ENCODE measurements around the gene EYA2. TPM values are rescaled to one million over a fixed set of nuclear protein-coding genes. Genes with fewer than 3 reads are reported as not detected.
"Not testable (repeated sequence)": the region's sequence is repeated elsewhere in the genome, so short reads cannot be mapped to it uniquely, and the experiment has no call there.

The EYA2 gene
- total RNA-seq, 2 experiments from 2014 or later = not detected

DNA sequence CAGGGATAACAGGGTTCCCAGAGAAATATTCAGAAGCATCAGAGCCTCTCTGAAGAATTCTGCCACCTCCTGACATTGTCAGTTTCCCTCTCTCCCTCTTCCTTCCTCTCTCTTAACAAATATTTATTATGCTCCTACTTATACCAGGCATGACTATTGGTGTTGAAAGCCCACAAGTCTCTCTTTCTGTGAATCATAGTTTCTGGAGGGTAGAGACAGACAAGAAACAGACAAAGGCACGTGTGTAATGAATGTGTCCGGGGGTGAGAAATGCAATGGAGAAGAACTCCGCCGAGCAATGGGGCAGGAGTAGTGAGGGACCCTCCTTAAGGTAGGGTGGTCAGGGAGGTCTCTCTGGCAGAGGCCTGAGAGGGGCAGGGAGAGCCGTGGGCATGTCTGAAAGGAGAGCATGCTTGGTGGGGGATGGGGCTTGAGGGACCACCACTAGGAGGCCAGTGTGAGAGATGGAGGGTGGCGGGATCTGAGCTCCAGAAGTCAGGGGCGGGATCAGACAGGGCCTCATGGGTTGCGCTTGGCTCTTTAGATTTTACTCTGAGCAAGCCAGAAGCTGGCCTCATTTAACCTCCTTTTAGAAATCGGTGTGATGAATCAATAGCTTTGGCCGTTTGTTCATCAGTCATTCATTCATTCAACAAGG, 57.3 kb downstream of the EYA2 start:
- Mint-ChIP-seq H3K27ac (no peak overlapping the region), H3K4me1 (ENCODE audit: low read depth) (peaks cover 8% of the 10 kb centered on the region), H3K27me3 (peaks cover 13% of the 10 kb centered on the region), H3K36me3 (peaks cover 1% of the 10 kb centered on the region), H3K4me3 (no peak overlapping the region), H3K9me3 (peaks cover 6% of the 10 kb centered on the region)
- no peak for DNase-seq
- ChIA-PET CTCF (no interaction called here), POLR2A (no interaction called here)
- intact Hi-C loops (cut with micrococcal nuclease) = no loop called here

DNA sequence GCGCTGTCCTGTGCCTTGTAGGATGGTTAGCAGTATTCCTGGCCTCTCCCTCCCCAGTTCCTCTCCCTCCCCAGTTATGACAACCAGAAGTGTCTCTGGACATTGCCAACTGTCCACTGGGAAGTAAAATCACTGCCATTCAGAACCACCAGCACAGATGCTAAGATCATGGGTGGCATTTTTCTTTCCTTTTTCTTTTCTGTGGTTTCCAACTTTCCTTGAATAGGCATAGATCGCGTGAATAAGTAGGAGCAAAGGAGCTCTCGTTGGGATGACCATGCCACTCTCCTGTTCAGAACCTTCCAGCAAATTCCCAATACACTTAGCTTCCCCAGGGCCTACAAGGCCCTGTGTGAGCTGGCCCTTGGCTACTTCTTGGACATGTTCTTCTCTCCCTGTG, 59.0 kb downstream of the EYA2 start:
- peaks cover 8% of the 10 kb centered on the region for H3K27me3 Mint-ChIP-seq
- ChIA-PET CTCF (no interaction called here), POLR2A (no interaction called here)
- no peak overlapping the region for H3K27ac Mint-ChIP-seq
- H3K4me3 Mint-ChIP-seq = no peak overlapping the region
- peaks cover 9% of the 10 kb centered on the region for H3K9me3 Mint-ChIP-seq
- peaks cover 8% of the 10 kb centered on the region for H3K4me1 Mint-ChIP-seq (ENCODE audit: low read depth)
- H3K36me3 Mint-ChIP-seq = peaks cover 1% of the 10 kb centered on the region
- intact Hi-C loops (cut with micrococcal nuclease) = no loop called here
- no peak for DNase-seq

DNA sequence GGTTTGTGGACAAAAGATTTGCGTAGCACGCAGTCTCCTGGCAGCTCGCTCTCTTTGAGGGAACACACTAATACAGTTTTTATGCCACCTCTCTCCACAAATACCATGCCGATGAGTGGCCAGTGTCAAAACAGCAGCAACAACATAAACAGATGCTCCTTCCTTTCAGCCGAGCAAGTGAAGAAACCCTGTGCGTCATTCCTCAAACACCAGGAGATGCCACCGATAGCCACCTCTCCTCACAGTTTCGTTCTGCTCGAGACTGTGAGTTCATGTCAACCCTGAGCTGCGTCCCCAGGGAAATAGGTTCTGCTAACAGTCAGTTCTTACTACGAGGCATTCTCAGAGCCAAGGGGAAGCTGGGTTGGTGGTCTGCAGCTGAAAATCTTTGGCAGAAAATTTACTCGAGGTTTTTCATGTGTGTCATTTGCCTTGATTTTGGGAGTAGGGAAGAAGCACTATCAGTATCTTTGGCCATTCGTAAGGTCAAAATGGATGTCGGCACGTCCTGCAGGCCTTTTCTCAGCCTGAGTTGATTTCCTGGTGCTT, 59.9 kb downstream of the EYA2 start:
- peaks cover 9% of the 10 kb centered on the region for H3K9me3 Mint-ChIP-seq
- no peak for DNase-seq
- intact Hi-C loops (cut with micrococcal nuclease) = no loop called here
- CTCF ChIA-PET = no interaction called here
- peaks cover 8% of the 10 kb centered on the region for H3K4me1 Mint-ChIP-seq (ENCODE audit: low read depth)
- no peak overlapping the region for H3K4me3 Mint-ChIP-seq
- H3K27ac Mint-ChIP-seq = no peak overlapping the region
- H3K27me3 Mint-ChIP-seq = peaks cover 10% of the 10 kb centered on the region
- peaks cover 1% of the 10 kb centered on the region for H3K36me3 Mint-ChIP-seq
- POLR2A ChIA-PET = no interaction called here

GRCh38 chr20:46955601-46956556, 61.2 kb downstream of the EYA2 start:
- peaks cover 12% of the 10 kb centered on the region for H3K27me3 Mint-ChIP-seq
- ChIA-PET CTCF (no interaction called here), POLR2A (no interaction called here)
- H3K4me1 Mint-ChIP-seq (ENCODE audit: low read depth) = peaks cover 8% of the 10 kb centered on the region
- no peak overlapping the region for H3K4me3 Mint-ChIP-seq
- no peak overlapping the region for H3K27ac Mint-ChIP-seq
- H3K36me3 Mint-ChIP-seq = peaks cover 1% of the 10 kb centered on the region
- DNase-seq = no peak
- intact Hi-C loops (cut with micrococcal nuclease) = no loop called here
- H3K9me3 Mint-ChIP-seq = peaks cover 9% of the 10 kb centered on the region

GRCh38 chr20:46959081-46959692, 64.5 kb downstream of the EYA2 start:
- DNase-seq = no peak
- ChIA-PET CTCF (no interaction called here), POLR2A (no interaction called here)
- Mint-ChIP-seq H3K27me3 (peaks cover 12% of the 10 kb centered on the region), H3K4me1 (ENCODE audit: low read depth) (no peaks in the 10 kb centered on the region), H3K9me3 (peaks cover 9% of the 10 kb centered on the region), H3K36me3 (peaks cover 1% of the 10 kb centered on the region), H3K27ac (no peak overlapping the region), H3K4me3 (no peak overlapping the region)
- intact Hi-C loops (cut with micrococcal nuclease) = no loop called here

DNA sequence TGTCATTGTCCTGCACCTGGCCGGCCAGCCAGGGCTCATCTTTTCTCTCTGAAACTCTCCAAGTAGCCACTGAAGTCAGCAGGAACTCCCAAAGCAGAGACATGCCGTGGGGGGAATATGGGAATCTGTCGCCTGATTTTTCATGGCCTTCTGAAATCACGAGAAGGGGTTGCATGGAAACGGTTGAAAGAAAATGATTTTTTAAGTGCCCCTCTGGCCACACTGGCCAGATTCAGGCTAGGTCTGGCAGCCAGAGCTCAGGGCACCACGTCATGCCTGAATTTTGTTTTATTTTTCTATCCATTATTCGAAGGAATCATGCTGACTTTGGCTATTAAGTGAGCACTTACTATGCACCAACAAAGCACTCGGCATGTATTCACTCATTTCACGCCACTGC, 65.2 kb downstream of the EYA2 start:
- intact Hi-C loops (cut with micrococcal nuclease) = no loop called here
- H3K36me3 Mint-ChIP-seq = peaks cover 1% of the 10 kb centered on the region
- H3K4me3 Mint-ChIP-seq = no peak overlapping the region
- H3K4me1 Mint-ChIP-seq (ENCODE audit: low read depth) = no peaks in the 10 kb centered on the region
- H3K9me3 Mint-ChIP-seq = peaks cover 9% of the 10 kb centered on the region
- no peak for DNase-seq
- peaks cover 12% of the 10 kb centered on the region for H3K27me3 Mint-ChIP-seq
- ChIA-PET CTCF (no interaction called here), POLR2A (no interaction called here)
- no peak overlapping the region for H3K27ac Mint-ChIP-seq

GRCh38 chr20:46960536-46960935, 65.9 kb downstream of the EYA2 start:
- ChIA-PET CTCF (no interaction called here), POLR2A (no interaction called here)
- H3K27me3 Mint-ChIP-seq = peaks cover 12% of the 10 kb centered on the region
- H3K4me1 Mint-ChIP-seq (ENCODE audit: low read depth) = no peaks in the 10 kb centered on the region
- no peak overlapping the region for H3K4me3 Mint-ChIP-seq
- DNase-seq = no peak
- peaks cover 9% of the 10 kb centered on the region for H3K9me3 Mint-ChIP-seq
- no peak overlapping the region for H3K27ac Mint-ChIP-seq
- intact Hi-C loops (cut with micrococcal nuclease) = no loop called here
- H3K36me3 Mint-ChIP-seq = peaks cover 1% of the 10 kb centered on the region

DNA sequence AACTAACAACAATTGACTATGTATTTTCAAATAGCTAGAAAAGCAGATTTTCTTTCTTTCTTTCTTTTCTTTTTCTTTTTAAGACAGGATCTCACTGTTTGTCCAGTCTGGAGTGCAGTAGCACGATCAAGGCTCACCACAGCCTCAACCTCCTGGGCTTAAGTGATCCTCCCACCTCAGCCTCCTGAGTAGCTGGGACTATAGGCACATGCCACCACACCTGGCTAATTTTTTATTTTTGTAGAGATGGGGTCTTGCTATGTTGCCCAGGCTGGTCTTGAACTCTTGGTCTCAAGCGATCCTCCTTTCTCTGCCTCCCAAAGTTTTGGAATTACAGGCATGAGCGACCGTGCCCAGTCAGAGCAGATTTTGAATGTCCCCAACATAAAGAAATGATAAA, 67.3 kb downstream of the EYA2 start:
- DNase-seq; H3K4me1 Mint-ChIP-seq (ENCODE audit: low read depth); intact Hi-C loops (cut with micrococcal nuclease); H3K4me3 Mint-ChIP-seq; CTCF ChIA-PET; POLR2A ChIA-PET; H3K36me3 Mint-ChIP-seq; H3K9me3 Mint-ChIP-seq; H3K27ac Mint-ChIP-seq: not testable (repeated sequence)
- peaks cover 12% of the 10 kb centered on the region for H3K27me3 Mint-ChIP-seq

DNA sequence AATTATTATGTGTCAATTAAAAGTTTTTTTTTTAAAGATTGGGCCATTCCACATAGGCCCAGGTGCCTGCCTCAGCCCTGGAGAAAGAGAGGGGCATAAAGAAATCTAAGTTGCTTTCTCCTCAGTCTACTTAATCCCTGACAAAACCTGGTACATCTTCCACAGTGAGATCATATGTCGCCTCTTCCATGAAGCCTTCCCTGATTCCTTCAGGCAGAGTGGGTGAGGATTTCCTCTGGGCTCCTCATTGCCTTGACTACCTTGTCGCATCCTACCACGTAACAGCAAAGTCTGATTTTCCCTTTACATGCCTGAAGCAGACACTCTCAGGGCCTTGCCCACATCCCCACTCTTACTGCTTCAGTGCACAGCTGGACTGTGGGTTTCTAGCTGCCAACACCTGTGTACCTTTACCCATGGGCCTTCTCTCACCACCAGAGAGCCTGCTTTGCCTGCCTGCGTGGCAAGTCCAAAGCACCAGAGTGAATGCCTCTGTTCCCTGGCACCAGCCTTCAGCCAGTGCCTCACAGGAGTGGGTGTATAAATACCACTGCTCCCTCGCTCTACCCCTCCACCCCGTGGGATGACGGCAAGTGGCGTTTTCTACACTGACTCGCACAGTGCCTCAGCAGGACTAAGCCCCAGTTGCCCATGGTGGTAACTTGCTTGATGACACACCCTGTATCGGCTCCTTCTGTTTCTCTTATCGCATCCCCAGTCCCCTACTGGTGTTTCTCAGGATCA, 68.0 kb downstream of the EYA2 start:
- Mint-ChIP-seq H3K27ac (no peak overlapping the region), H3K9me3 (no peaks in the 10 kb centered on the region), H3K36me3 (no peaks in the 10 kb centered on the region), H3K4me1 (ENCODE audit: low read depth) (no peaks in the 10 kb centered on the region), H3K27me3 (peaks cover 12% of the 10 kb centered on the region), H3K4me3 (no peak overlapping the region)
- intact Hi-C loops (cut with micrococcal nuclease) = no loop called here
- ChIA-PET POLR2A (no interaction called here), CTCF (no interaction called here)
- DNase-seq = no peak

GRCh38 chr20:46963196-46963529, 68.5 kb downstream of the EYA2 start:
- H3K27ac Mint-ChIP-seq = no peak overlapping the region
- H3K27me3 Mint-ChIP-seq = peaks cover 12% of the 10 kb centered on the region
- POLR2A ChIA-PET = no interaction called here
- no peaks in the 10 kb centered on the region for H3K4me1 Mint-ChIP-seq (ENCODE audit: low read depth)
- H3K9me3 Mint-ChIP-seq = no peaks in the 10 kb centered on the region
- intact Hi-C loops (cut with micrococcal nuclease) = no loop called here
- DNase-seq = no peak
- CTCF ChIA-PET = no interaction called here
- no peaks in the 10 kb centered on the region for H3K36me3 Mint-ChIP-seq
- no peak overlapping the region for H3K4me3 Mint-ChIP-seq

- no peaks in the 10 kb centered on the region for H3K9me3 Mint-ChIP-seq
Observed at GRCh38 chr20:46963758-46964617, 69.3 kb downstream of the EYA2 start.

More at GRCh38 chr20:46963758-46964617, 69.3 kb downstream of the EYA2 start:
- Mint-ChIP-seq H3K36me3 (no peaks in the 10 kb centered on the region), H3K4me1 (ENCODE audit: low read depth) (no peaks in the 10 kb centered on the region), H3K27me3 (peaks cover 9% of the 10 kb centered on the region), H3K27ac (no peak overlapping the region), H3K4me3 (no peak overlapping the region)
- intact Hi-C loops (cut with micrococcal nuclease) = no loop called here
- no peak for DNase-seq
- CTCF ChIA-PET = no interaction called here
- POLR2A ChIA-PET = no interaction called here
